Occipital lobe (tissue), 2 donors: ENCODE measurements around the gene RASA3. TPM values are rescaled to one million over a fixed set of nuclear protein-coding genes. Genes with fewer than 3 reads are reported as not detected.
A peak's percentile ranks its signal among the peaks of the same experiment; 100 is the strongest.
"Not testable (repeated sequence)": the region's sequence is repeated elsewhere in the genome, so short reads cannot be mapped to it uniquely, and the experiment has no call there.

Experiments used
- DNase-seq: peaks from one replicate; lab custom pipeline; 2025; lab: John Stamatoyannopoulos, UW
- total RNA-seq: library from RNA; depleted of rRNA; stranded (reverse); fragments of >200 nt; gene quantifications from one replicate; pipeline ENCODE4 v1.2.3, GENCODE V29; 2014

The RASA3 gene
- total RNA-seq, 1 donor from 2014 or later = 14.2 TPM

GRCh38 chr13:114102131-114102520 lies 30.3 kb downstream of the RASA3 start:
- DNase-seq = no peak

- DNase-seq = no peak
Observed at GRCh38 chr13:114101358-114102130, 30.9 kb downstream of the RASA3 start.

GRCh38 chr13:114100446-114101357 lies 31.7 kb downstream of the RASA3 start:
- peak; percentile 47 for DNase-seq

- DNase-seq = no peak
Observed at GRCh38 chr13:114099918-114100445, 32.4 kb downstream of the RASA3 start.

- peak; percentile 76 for DNase-seq
Observed at GRCh38 chr13:114099191-114099590, 33.2 kb downstream of the RASA3 start.

GRCh38 chr13:114098689-114099056 lies 33.8 kb downstream of the RASA3 start:
- DNase-seq = not testable (repeated sequence)

GRCh38 chr13:114097893-114098688 lies 34.3 kb downstream of the RASA3 start:
- DNase-seq = no peak

GRCh38 chr13:114097212-114097892 lies 35.1 kb downstream of the RASA3 start:
- no peak for DNase-seq

GRCh38 chr13:114096811-114097211 lies 35.6 kb downstream of the RASA3 start:
- DNase-seq = no peak

GRCh38 chr13:114096031-114096485 lies 36.4 kb downstream of the RASA3 start:
- DNase-seq = no peak

- DNase-seq = no peak
Observed at GRCh38 chr13:114095486-114095885, 36.9 kb downstream of the RASA3 start.

- no peak for DNase-seq
Observed at GRCh38 chr13:114093118-114093517, 39.3 kb downstream of the RASA3 start.

- DNase-seq = no peak
Observed at GRCh38 chr13:114092468-114092867, 40.0 kb downstream of the RASA3 start.

- DNase-seq = no peak
Observed at GRCh38 chr13:114090476-114090875, 41.9 kb downstream of the RASA3 start.

GRCh38 chr13:114089751-114090400 lies 42.5 kb downstream of the RASA3 start:
- no peak for DNase-seq

GRCh38 chr13:114089341-114089740 lies 43.1 kb downstream of the RASA3 start:
- no peak for DNase-seq

GRCh38 chr13:114088863-114089262 lies 43.6 kb downstream of the RASA3 start:
- DNase-seq = no peak

- no peak for DNase-seq
Observed at GRCh38 chr13:114088234-114088633, 44.2 kb downstream of the RASA3 start.

GRCh38 chr13:114087430-114087829 lies 45.0 kb downstream of the RASA3 start:
- no peak for DNase-seq
